AG10803 (cell line): ENCODE results near the gene MLC1.

Experiments
- DNase-seq: peaks from one replicate; pipeline ENCODE4 v3.0.0; 2010; ENCODE audit warnings: low read depth
- H3K4me3 ChIP-seq: 2 replicates; pipeline ENCODE4 v1.5.1; 2011; ENCODE audit warnings: mild to moderate bottlenecking, low read length, control low read depth
- CTCF ChIP-seq: conservative IDR thresholded peaks from 2 replicates; pipeline ENCODE4 v1.5.1; 2011; ENCODE audit warnings: mild to moderate bottlenecking, low read length, control low read depth, inconsistent platforms

MLC1 gene

GRCh38 chr22:50048836-50049235 lies 36.4 kb downstream of the MLC1 start:
- no peak for DNase-seq
- no peak for TF ChIP-seq CTCF
- no peak overlapping the region for H3K4me3 ChIP-seq

GRCh38 chr22:50048061-50048765 lies 37.0 kb downstream of the MLC1 start:
- no peak for DNase-seq
- no peak overlapping the region for H3K4me3 ChIP-seq
- no peak for TF ChIP-seq CTCF

GRCh38 chr22:50047346-50047745 lies 37.9 kb downstream of the MLC1 start:
- no peak for TF ChIP-seq CTCF
- DNase-seq: no peak

GRCh38 chr22:50046481-50047245 lies 38.6 kb downstream of the MLC1 start:
- H3K4me3 ChIP-seq: no peak overlapping the region
- no peak for TF ChIP-seq CTCF
- no peak for DNase-seq

More at GRCh38 chr22:50047346-50047745, 37.9 kb downstream of the MLC1 start:
- H3K4me3 ChIP-seq: no peak overlapping the region

- no peak for TF ChIP-seq CTCF
- DNase-seq: no peak
- H3K4me3 ChIP-seq: no peak overlapping the region
These were observed 39.2 kb downstream of the MLC1 start for GRCh38 chr22:50046019-50046415.

- no peak for TF ChIP-seq CTCF
- no peak overlapping the region for H3K4me3 ChIP-seq
- no peak for DNase-seq
These were observed 39.8 kb downstream of the MLC1 start for GRCh38 chr22:50045211-50046018.
